Adipocyte (in vitro differentiated cells): ENCODE results near the gene DNAI2.
"Not testable (repeated sequence)": the region's sequence is repeated elsewhere in the genome, so short reads cannot be mapped to it uniquely, and the experiment has no call there.

Source experiments
- DNase-seq: peaks from one replicate; pipeline ENCODE4 v3.0.0-alpha.2; 2015; ENCODE audit warnings: low read depth
- H3K27me3 ChIP-seq: replicated peaks from 2 replicates; pipeline ENCODE4 v1.7.0; 2013; ENCODE audit warnings: mild to moderate bottlenecking, low read length, moderate library complexity; ENCODE audit not compliant: control insufficient read depth, insufficient read depth
- H3K36me3 ChIP-seq: 2 replicates; pipeline ENCODE4 v1.7.0; 2013; ENCODE audit warnings: low read length, mild to moderate bottlenecking, moderate library complexity; ENCODE audit not compliant: control insufficient read depth, insufficient read depth, severe bottlenecking
- H3K4me1 ChIP-seq: 2 replicates; pipeline ENCODE4 v1.7.0; 2013; ENCODE audit warnings: mild to moderate bottlenecking, low read length, moderate library complexity; ENCODE audit not compliant: control insufficient read depth, insufficient read depth
- H3K4me3 ChIP-seq: 2 replicates; pipeline ENCODE4 v1.7.0; 2013; ENCODE audit warnings: mild to moderate bottlenecking, low read length, moderate library complexity
- H3K9ac ChIP-seq: 2 replicates; pipeline ENCODE4 v1.7.0; 2013; ENCODE audit warnings: mild to moderate bottlenecking, low read length, moderate library complexity
- H3K9me3 ChIP-seq: 2 replicates; pipeline ENCODE4 v1.7.0; 2013; ENCODE audit warnings: mild to moderate bottlenecking, low read length, moderate library complexity; ENCODE audit not compliant: control insufficient read depth

The DNAI2 gene

GRCh38 chr17:74277935-74278334, 3.9 kb downstream of the DNAI2 start:
- H3K9ac ChIP-seq: no peak overlapping the region
- no peaks in the 10 kb centered on the region for H3K9me3 ChIP-seq
- H3K4me1 ChIP-seq: peaks cover 22% of the 10 kb centered on the region
- peaks cover 36% of the 10 kb centered on the region for H3K27me3 ChIP-seq
- no peaks in the 10 kb centered on the region for H3K36me3 ChIP-seq
- H3K4me3 ChIP-seq: no peak overlapping the region
- DNase-seq: no peak

GRCh38 chr17:74279617-74280016, 5.6 kb downstream of the DNAI2 start:
- not testable (repeated sequence) for H3K4me3 ChIP-seq, H3K9ac ChIP-seq, DNase-seq, H3K36me3 ChIP-seq, H3K9me3 ChIP-seq
- H3K4me1 ChIP-seq: peaks cover 19% of the 10 kb centered on the region
- H3K27me3 ChIP-seq: peaks cover 30% of the 10 kb centered on the region

DNA sequence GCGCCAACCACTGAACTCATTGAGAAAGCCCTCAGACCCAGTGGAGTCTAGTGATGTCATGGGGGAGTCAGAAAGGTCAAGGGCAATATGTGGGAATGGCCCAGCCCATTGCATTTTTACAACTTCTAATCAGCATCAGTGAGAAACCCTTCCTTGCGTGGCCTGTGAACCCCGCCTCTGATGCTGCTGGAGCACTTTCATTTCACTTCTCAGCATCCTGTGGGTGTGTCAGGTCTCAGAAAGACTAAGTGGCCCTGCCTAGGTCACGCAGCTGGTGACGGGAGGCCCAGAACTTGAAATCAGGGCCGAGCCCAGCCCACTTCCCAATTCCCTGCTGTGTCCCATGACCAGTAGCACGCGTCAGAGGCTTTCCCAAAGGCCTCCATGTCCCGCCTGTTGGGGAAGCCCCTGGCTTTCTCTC, 6.1 kb downstream of the DNAI2 start:
- Histone ChIP-seq H3K4me3 (no peak overlapping the region), H3K9me3 (no peaks in the 10 kb centered on the region), H3K4me1 (peaks cover 22% of the 10 kb centered on the region), H3K9ac (no peak overlapping the region), H3K36me3 (no peaks in the 10 kb centered on the region), H3K27me3 (peaks cover 30% of the 10 kb centered on the region)
- DNase-seq: no peak

- H3K36me3 ChIP-seq: no peaks in the 10 kb centered on the region
- DNase-seq: no peak
Measured at GRCh38 chr17:74281799-74282198, 7.8 kb downstream of the DNAI2 start.

DNA sequence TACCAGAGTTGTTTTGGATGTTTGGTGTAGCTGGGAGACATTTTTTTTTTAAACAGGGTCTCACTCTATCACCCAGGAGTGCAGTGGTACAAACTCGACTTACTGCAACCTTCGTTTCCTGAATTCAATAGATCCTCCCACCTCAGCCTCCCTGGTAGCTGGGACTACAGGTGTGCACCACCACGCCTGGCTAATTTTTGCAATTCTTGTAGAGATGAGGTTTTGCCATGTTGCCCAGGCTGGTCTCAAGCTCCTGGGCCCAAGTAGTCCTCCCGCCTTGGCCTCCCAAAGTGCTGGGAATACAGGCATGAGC, 8.2 kb downstream of the DNAI2 start:
- not testable (repeated sequence) for DNase-seq, H3K4me1 ChIP-seq

More at GRCh38 chr17:74281799-74282198, 7.8 kb downstream of the DNAI2 start:
- H3K9ac ChIP-seq: no peak overlapping the region
- H3K27me3 ChIP-seq: peaks cover 36% of the 10 kb centered on the region
- H3K4me1 ChIP-seq: peaks cover 10% of the 10 kb centered on the region
- no peaks in the 10 kb centered on the region for H3K9me3 ChIP-seq
- H3K4me3 ChIP-seq: no peak overlapping the region

GRCh38 chr17:74282587-74283370, 8.7 kb downstream of the DNAI2 start:
- no peak for DNase-seq
- H3K36me3 ChIP-seq: no peaks in the 10 kb centered on the region
- H3K9me3 ChIP-seq: no peaks in the 10 kb centered on the region
- H3K27me3 ChIP-seq: peaks cover 39% of the 10 kb centered on the region
- no peak overlapping the region for H3K4me3 ChIP-seq
- H3K9ac ChIP-seq: no peak overlapping the region
- H3K4me1 ChIP-seq: peaks cover 3% of the 10 kb centered on the region

More for the DNA sequence above, 8.2 kb downstream of the DNAI2 start:
- H3K9ac ChIP-seq, H3K36me3 ChIP-seq, H3K4me3 ChIP-seq, H3K9me3 ChIP-seq: not testable (repeated sequence)
- peaks cover 39% of the 10 kb centered on the region for H3K27me3 ChIP-seq

DNA sequence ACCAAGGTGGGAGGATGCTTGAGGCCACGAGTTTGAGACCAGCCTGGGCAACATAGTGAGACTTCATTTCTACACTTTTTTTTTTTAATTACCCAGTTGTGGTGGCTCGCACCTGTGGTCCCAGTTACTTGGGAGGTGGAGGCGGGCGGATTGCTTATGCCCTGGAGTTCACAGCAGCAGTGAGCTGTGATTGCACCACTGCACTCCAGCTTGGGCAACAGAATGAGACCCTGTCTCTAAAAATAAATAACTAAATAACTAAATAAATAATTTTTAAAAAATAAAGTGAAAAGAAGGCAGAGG, 9.3 kb downstream of the DNAI2 start:
- H3K27me3 ChIP-seq: peaks cover 41% of the 10 kb centered on the region
- no peak overlapping the region for H3K9ac ChIP-seq
- peaks cover 3% of the 10 kb centered on the region for H3K4me1 ChIP-seq
- no peaks in the 10 kb centered on the region for H3K36me3 ChIP-seq
- H3K4me3 ChIP-seq: no peak overlapping the region
- no peaks in the 10 kb centered on the region for H3K9me3 ChIP-seq
- no peak for DNase-seq

GRCh38 chr17:74287031-74287602, 13.1 kb downstream of the DNAI2 start:
- Histone ChIP-seq H3K27me3 (peaks cover 33% of the 10 kb centered on the region), H3K4me1 (peaks cover 3% of the 10 kb centered on the region), H3K4me3 (no peak overlapping the region), H3K9me3 (no peaks in the 10 kb centered on the region), H3K9ac (no peak overlapping the region), H3K36me3 (no peaks in the 10 kb centered on the region)
- no peak for DNase-seq

GRCh38 chr17:74288785-74289184, 14.8 kb downstream of the DNAI2 start:
- peaks cover 22% of the 10 kb centered on the region for H3K27me3 ChIP-seq
- peaks cover 3% of the 10 kb centered on the region for H3K4me1 ChIP-seq
- no peak for DNase-seq
- no peaks in the 10 kb centered on the region for H3K36me3 ChIP-seq
- no peak overlapping the region for H3K9ac ChIP-seq
- no peak overlapping the region for H3K4me3 ChIP-seq
- no peaks in the 10 kb centered on the region for H3K9me3 ChIP-seq

DNA sequence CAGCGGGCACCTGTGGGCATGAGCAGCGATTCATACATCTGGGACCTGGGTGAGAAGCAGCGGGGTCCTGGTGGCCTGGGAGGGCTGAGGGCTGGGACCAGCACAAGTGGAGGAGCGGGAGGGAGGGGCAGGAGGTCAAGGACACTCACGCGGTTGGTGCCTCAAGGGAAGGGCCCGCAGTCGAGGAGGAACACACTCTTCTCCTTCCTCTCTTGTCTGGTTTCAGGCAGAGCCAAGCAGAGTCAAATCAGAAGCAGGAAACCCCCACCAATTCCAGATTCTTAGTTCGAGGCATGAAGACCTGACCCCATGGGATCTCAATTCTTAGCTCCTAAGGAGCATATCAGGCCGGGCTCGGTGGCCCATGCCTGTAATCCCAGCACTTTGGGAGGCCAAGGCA, 15.7 kb downstream of the DNAI2 start:
- Histone ChIP-seq H3K9ac (no peak overlapping the region), H3K27me3 (peaks cover 17% of the 10 kb centered on the region), H3K9me3 (no peaks in the 10 kb centered on the region), H3K4me3 (no peak overlapping the region), H3K4me1 (peaks cover 3% of the 10 kb centered on the region), H3K36me3 (no peaks in the 10 kb centered on the region)
- no peak for DNase-seq

DNA sequence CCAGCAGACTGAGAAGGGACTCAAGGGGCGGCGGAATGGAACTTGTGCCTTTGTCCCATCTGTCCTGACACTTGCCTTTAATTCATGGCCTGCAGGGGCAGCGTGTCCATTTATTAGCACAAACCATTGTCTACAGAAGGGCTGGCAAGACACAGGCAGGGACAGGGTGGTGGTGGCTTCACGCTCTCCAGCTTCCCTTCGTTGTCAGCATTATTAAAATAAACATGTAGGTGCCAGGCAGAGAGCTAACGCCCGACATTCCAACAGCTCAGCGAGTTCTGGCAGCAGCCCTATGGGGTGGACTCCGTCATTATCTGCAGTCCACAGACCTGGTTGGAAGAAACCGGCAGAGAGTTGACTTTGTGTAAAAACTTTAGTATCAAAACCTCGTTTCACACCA, 16.3 kb downstream of the DNAI2 start:
- no peaks in the 10 kb centered on the region for H3K4me1 ChIP-seq
- H3K4me3 ChIP-seq: no peak overlapping the region
- no peak for DNase-seq
- H3K36me3 ChIP-seq: no peaks in the 10 kb centered on the region
- no peaks in the 10 kb centered on the region for H3K9me3 ChIP-seq
- H3K27me3 ChIP-seq: peaks cover 11% of the 10 kb centered on the region
- no peak overlapping the region for H3K9ac ChIP-seq

- H3K4me1 ChIP-seq: peaks cover 13% of the 10 kb centered on the region
- DNase-seq: no peak
- H3K36me3 ChIP-seq: no peaks in the 10 kb centered on the region
- H3K9ac ChIP-seq: no peak overlapping the region
- H3K4me3 ChIP-seq: no peak overlapping the region
- no peaks in the 10 kb centered on the region for H3K9me3 ChIP-seq
- peaks cover 2% of the 10 kb centered on the region for H3K27me3 ChIP-seq
Measured at GRCh38 chr17:74292495-74292894, 18.5 kb downstream of the DNAI2 start.
